Gastroesophageal sphincter (tissue), 4 donors: ENCODE measurements around the gene NCKIPSD. TPM values are rescaled to one million over a fixed set of nuclear protein-coding genes. Genes with fewer than 3 reads are reported as not detected.

Experiments
- ATAC-seq: fragments of 150-250 bp; one replicate; pipeline ENCODE4 v1.9.1; 2016; ENCODE audit warnings: mild to moderate bottlenecking, moderate library complexity
- H3K27ac ChIP-seq, 4 donors: fragments of 200-600 bp; sonication (generic) in 3 of 4; 1 replicate in 3 of 4; 2 replicates in 1 of 4; pipeline ENCODE4 v1.5.1; 2016 to 2019
- H3K27me3 ChIP-seq: fragments of 200-600 bp; sonication (generic); one replicate; pipeline ENCODE4 v1.5.1; 2019
- H3K36me3 ChIP-seq, 2 donors: fragments of 200-600 bp; sonication (generic); one replicate each; pipeline ENCODE4 v1.5.1; 2019; ENCODE audit warnings: control low read depth in 1 of 2
- H3K4me1 ChIP-seq, 3 donors: fragments of 200-600 bp; sonication (generic); 1 replicate in 2 of 3; 2 replicates in 1 of 3; pipeline ENCODE4 v1.5.1; 2016 to 2019; ENCODE audit warnings: control low read depth in 2 of 3
- H3K4me3 ChIP-seq, 2 donors: fragments of 200-600 bp; sonication (generic); one replicate each; pipeline ENCODE4 v1.5.1; 2019; ENCODE audit warnings: mild to moderate bottlenecking in 1 of 2, moderate library complexity in 1 of 2
- H3K9me3 ChIP-seq, 3 donors: fragments of 200-600 bp; sonication (generic); one replicate each; pipeline ENCODE4 v1.5.1; 2017 to 2019; ENCODE audit warnings: control low read depth in 2 of 3
- EP300 ChIP-seq: sonication (generic); formaldehyde crosslinking; IDR thresholded peaks from one replicate; pipeline ENCODE4 v1.6.1; 2017; ENCODE audit warnings: antibody characterized with exemption, mild to moderate bottlenecking
- POLR2A ChIP-seq, 2 donors: fragments of 450-650 bp; IDR thresholded peaks; one replicate each; pipeline ENCODE4 v1.6.1; 2017; ENCODE audit warnings: antibody characterized with exemption in 2 of 2, mild to moderate bottlenecking in 2 of 2, moderate library complexity in 1 of 2
- POLR2AphosphoS5 ChIP-seq: sonication (generic); formaldehyde crosslinking; IDR thresholded peaks from one replicate; pipeline ENCODE4 v1.6.1; 2017; ENCODE audit warnings: antibody characterized with exemption
- WGBS, 2 donors: methylation state at CpG; one replicate each; pipeline ENCODE4 v1.1.5; 2018; ENCODE audit warnings: low coverage in 1 of 2; 5-methylcytosine and 5-hydroxymethylcytosine counted together
- small RNA-seq, 4 donors: library from RNA; depleted of rRNA; stranded (forward); fragments of <200 nt; gene quantifications; one replicate each; pipeline ENCODE3, GENCODE V24; 2016
- total RNA-seq, 4 donors: library from RNA; depleted of rRNA; stranded (reverse); fragments of >200 nt; gene quantifications; one replicate each; pipeline ENCODE4 v1.1.0, GENCODE V29; 2016
- TF ChIP-seq, protein P1 (sequence below), 4 experiments: fragments of 200-600 bp in 2 of 4; fragments of 450-650 bp in 2 of 4; sonication (generic) in 1 of 4; IDR thresholded peaks; one replicate each; pipeline ENCODE4 v1.5.1; 2017 to 2019; ENCODE audit warnings: antibody characterized with exemption in 4 of 4, mild to moderate bottlenecking in 2 of 4, moderate library complexity in 2 of 4

NCKIPSD gene
- total RNA-seq, 4 donors from 2014 or later = 19.0 to 32.5 (median 21.1) TPM

- no peak for TF ChIP-seq POLR2AphosphoS5
- TF ChIP-seq, protein P1, sequence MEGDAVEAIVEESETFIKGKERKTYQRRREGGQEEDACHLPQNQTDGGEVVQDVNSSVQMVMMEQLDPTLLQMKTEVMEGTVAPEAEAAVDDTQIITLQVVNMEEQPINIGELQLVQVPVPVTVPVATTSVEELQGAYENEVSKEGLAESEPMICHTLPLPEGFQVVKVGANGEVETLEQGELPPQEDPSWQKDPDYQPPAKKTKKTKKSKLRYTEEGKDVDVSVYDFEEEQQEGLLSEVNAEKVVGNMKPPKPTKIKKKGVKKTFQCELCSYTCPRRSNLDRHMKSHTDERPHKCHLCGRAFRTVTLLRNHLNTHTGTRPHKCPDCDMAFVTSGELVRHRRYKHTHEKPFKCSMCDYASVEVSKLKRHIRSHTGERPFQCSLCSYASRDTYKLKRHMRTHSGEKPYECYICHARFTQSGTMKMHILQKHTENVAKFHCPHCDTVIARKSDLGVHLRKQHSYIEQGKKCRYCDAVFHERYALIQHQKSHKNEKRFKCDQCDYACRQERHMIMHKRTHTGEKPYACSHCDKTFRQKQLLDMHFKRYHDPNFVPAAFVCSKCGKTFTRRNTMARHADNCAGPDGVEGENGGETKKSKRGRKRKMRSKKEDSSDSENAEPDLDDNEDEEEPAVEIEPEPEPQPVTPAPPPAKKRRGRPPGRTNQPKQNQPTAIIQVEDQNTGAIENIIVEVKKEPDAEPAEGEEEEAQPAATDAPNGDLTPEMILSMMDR (IDR thresholded peaks at IDR 0.05) = no peak
- TF ChIP-seq EP300 = no peak
- no peak for TF ChIP-seq POLR2A (IDR thresholded peaks at IDR 0.05)
- WGBS, 2 donors = 62 to 82% methylated on average over 1 to 4 of the region's 6 CpGs
- H3K27me3 ChIP-seq = no peaks in the 10 kb centered on the region
- no peaks in the 10 kb centered on the region for H3K4me1 ChIP-seq
- no peak overlapping the region for H3K27ac ChIP-seq
- H3K36me3 ChIP-seq = peaks cover 0 to 43% of the 10 kb centered on the region in 2 donors
- ATAC-seq = no peak
- no peak overlapping the region for H3K4me3 ChIP-seq
- no peaks in the 10 kb centered on the region for H3K9me3 ChIP-seq
Measured at GRCh38 chr3:48623851-48624547, 61.7 kb downstream of the NCKIPSD start.

Small RNA genes within 50 kb of the gene (small RNA-seq; reads per million reads assigned to genes)
- gene AC141002.1 = 0 reads per million in 4 donors

Other genes starting within 250 kb of the NCKIPSD start
- 10 to 100 TPM; 10.2 to 32.6 (median 26.3) TPM for gene CCDC51, start 245.8 kb downstream of the NCKIPSD start, total RNA-seq
- gene TMA7, start 245.7 kb downstream of the NCKIPSD start, total RNA-seq = 100 to 1,000 TPM; 200 to 329 (median 260) TPM
- gene ATRIP, start 239.2 kb downstream of the NCKIPSD start, total RNA-seq = 1 to 10 TPM; 3.0 to 6.8 (median 5.2) TPM
- 100 to 1,000 TPM in 3 of 4 donors, 10 to 100 TPM in 1; 98.2 to 191 (median 122) TPM for gene SHISA5, start 181.7 kb downstream of the NCKIPSD start, total RNA-seq
- 1 to 10 TPM; 1.8 to 2.9 (median 2.4) TPM for gene PFKFB4, start 129.1 kb downstream of the NCKIPSD start, total RNA-seq
- gene UCN2, start 122.1 kb downstream of the NCKIPSD start, total RNA-seq = under 1 TPM in 1 of 4 donors, not detected in 3; 0.19 TPM
- 1 to 10 TPM; 1.7 to 3.9 (median 1.9) TPM for gene COL7A1, start 90.6 kb downstream of the NCKIPSD start, total RNA-seq
- gene UQCRC1, start 76.3 kb downstream of the NCKIPSD start, total RNA-seq = 100 to 1,000 TPM; 195 to 346 (median 302) TPM
- gene TMEM89, start 64.1 kb downstream of the NCKIPSD start, total RNA-seq = not detected
- gene SLC26A6, start 50.5 kb downstream of the NCKIPSD start, total RNA-seq = 10 to 100 TPM in 2 of 4 donors, 1 to 10 TPM in 2; 7.4 to 21.8 (median 10.7) TPM
- gene CELSR3, start 23.0 kb downstream of the NCKIPSD start, total RNA-seq = 1 to 10 TPM in 1 of 4 donors, under 1 TPM in 3; 0.40 to 1.0 (median 0.66) TPM
- gene IP6K2, start 31.3 kb upstream of the NCKIPSD start, total RNA-seq = 10 to 100 TPM; 44.5 to 52.8 (median 48.1) TPM
- gene PRKAR2A, start 162.0 kb upstream of the NCKIPSD start, total RNA-seq = 10 to 100 TPM; 33.7 to 45.0 (median 44.0) TPM
- gene SLC25A20, start 213.0 kb upstream of the NCKIPSD start, total RNA-seq = 10 to 100 TPM; 19.0 to 47.0 (median 23.9) TPM
- 100 to 1,000 TPM in 3 of 4 donors, 10 to 100 TPM in 1; 92.2 to 143 (median 123) TPM for gene ARIH2, start 232.9 kb upstream of the NCKIPSD start, total RNA-seq